ENCODE data around the gene BAHD1. TPM values are rescaled to one million over a fixed set of nuclear protein-coding genes. Genes with fewer than 3 reads are reported as not detected.

BAHD1 gene
- polyA plus RNA-seq (2013, experiment 1 of 2) = 19.9 TPM
- polyA plus RNA-seq (2013, experiment 2 of 2) = 20.3 TPM

- Histone ChIP-seq H2BK15ac (replicated peaks; ENCODE audit: low read depth) (no peak within 1 kb of the TSS), H3K79me2 (ENCODE audit: control insufficient read depth, insufficient read depth, low read length) (peaks cover 47% of the 10 kb centered on the region), H2BK5ac (ENCODE audit: low read length) (peak within 1 kb of the TSS; percentile 61), H3K4me2 (ENCODE audit: low read length) (peak within 1 kb of the TSS; percentile 43), H3K4me1 (ENCODE audit: control insufficient read depth, low read depth, low read length) (peaks cover 45% of the 10 kb centered on the region), H4K5ac (ENCODE audit: low read length) (no peak within 1 kb of the TSS), H4K8ac (ENCODE audit: low read depth, low read length) (peak within 1 kb of the TSS; percentile 65), H3K18ac (ENCODE audit: low read length) (peak within 1 kb of the TSS; percentile 85), H3K56ac (ENCODE audit: low read length) (peak within 1 kb of the TSS; percentile 98), H3K27ac (ENCODE audit: low read depth, low read length) (peak within 1 kb of the TSS; percentile 86), H2AK5ac (ENCODE audit: low read length) (peak within 1 kb of the TSS; percentile 48), H2BK120ac (ENCODE audit: low read depth, low read length) (peak within 1 kb of the TSS; percentile 21), H3K23ac (ENCODE audit: low read length) (peak within 1 kb of the TSS; percentile 68), H3K36me3 (ENCODE audit: control insufficient read depth, insufficient read depth, low read length) (no peaks in the 10 kb centered on the region), H3K27me3 (ENCODE audit: insufficient read depth, low read length, poor library complexity) (no peaks in the 10 kb centered on the region), H3K4ac (ENCODE audit: low read depth, low read length) (peak within 1 kb of the TSS; percentile 88), H3K79me1 (ENCODE audit: low read length) (peaks cover 17% of the 10 kb centered on the region), H3K4me3 (ENCODE audit: low read length) (peak within 1 kb of the TSS; percentile 56), H3K9ac (ENCODE audit: low read length) (peak within 1 kb of the TSS; percentile 77)
- peak; percentile 98 for DNase-seq
- no CpG with 5 or more reads among the region's 119 CpGs for WGBS (ENCODE audit: extremely low coverage, insufficient coverage, low lambda C conversion rate)
Observed at GRCh38 chr15:40440743-40441564, at the start of gene BAHD1. TSS of gene BAHD1 (plus strand) at chr15:40440953. CDS start at chr15:40458465, 17,512 bp downstream.

GRCh38 chr15:40392986-40393948 is 47.5 kb upstream of the BAHD1 start:
- no peak overlapping the region for H3K27ac ChIP-seq (ENCODE audit: low read depth, low read length)
- H3K4me3 ChIP-seq (ENCODE audit: low read length) = no peak overlapping the region
- H3K9ac ChIP-seq (ENCODE audit: low read length) = no peak overlapping the region
- H2BK5ac ChIP-seq (ENCODE audit: low read length) = no peak overlapping the region
- no CpG with 5 or more reads among the region's 4 CpGs for WGBS (ENCODE audit: extremely low coverage, insufficient coverage, low lambda C conversion rate)
- H3K18ac ChIP-seq (ENCODE audit: low read length) = no peak overlapping the region
- no peak overlapping the region for H2BK120ac ChIP-seq (ENCODE audit: low read depth, low read length)
- no peak for DNase-seq
- H4K5ac ChIP-seq (ENCODE audit: low read length) = no peak overlapping the region
- no peaks in the 10 kb centered on the region for H3K27me3 ChIP-seq (ENCODE audit: insufficient read depth, low read length, poor library complexity)
- no peak overlapping the region for H3K4me2 ChIP-seq (ENCODE audit: low read length)
- no peak overlapping the region for H2BK15ac ChIP-seq (replicated peaks; ENCODE audit: low read depth)
- no peaks in the 10 kb centered on the region for H3K79me2 ChIP-seq (ENCODE audit: control insufficient read depth, insufficient read depth, low read length)
- H3K4me1 ChIP-seq (ENCODE audit: control insufficient read depth, low read depth, low read length) = no peaks in the 10 kb centered on the region
- no peak overlapping the region for H3K4ac ChIP-seq (ENCODE audit: low read depth, low read length)
- no peak overlapping the region for H4K8ac ChIP-seq (ENCODE audit: low read depth, low read length)
- no peaks in the 10 kb centered on the region for H3K79me1 ChIP-seq (ENCODE audit: low read length)
- H3K36me3 ChIP-seq (ENCODE audit: control insufficient read depth, insufficient read depth, low read length) = peaks cover 20% of the 10 kb centered on the region
- no peak overlapping the region for H3K23ac ChIP-seq (ENCODE audit: low read length)
- H2AK5ac ChIP-seq (ENCODE audit: low read length) = no peak overlapping the region
- no peak overlapping the region for H3K56ac ChIP-seq (ENCODE audit: low read length)

- no peak overlapping the region for H3K27ac ChIP-seq (ENCODE audit: low read depth, low read length)
- no peak overlapping the region for H2AK5ac ChIP-seq (ENCODE audit: low read length)
- H3K18ac ChIP-seq (ENCODE audit: low read length) = no peak overlapping the region
- H3K4me2 ChIP-seq (ENCODE audit: low read length) = no peak overlapping the region
- no peak overlapping the region for H3K4ac ChIP-seq (ENCODE audit: low read depth, low read length)
- no peaks in the 10 kb centered on the region for H3K4me1 ChIP-seq (ENCODE audit: control insufficient read depth, low read depth, low read length)
- H4K5ac ChIP-seq (ENCODE audit: low read length) = no peak overlapping the region
- H3K79me1 ChIP-seq (ENCODE audit: low read length) = no peaks in the 10 kb centered on the region
- no peak for DNase-seq
- no peaks in the 10 kb centered on the region for H3K79me2 ChIP-seq (ENCODE audit: control insufficient read depth, insufficient read depth, low read length)
- no peak overlapping the region for H3K9ac ChIP-seq (ENCODE audit: low read length)
- no peak overlapping the region for H2BK120ac ChIP-seq (ENCODE audit: low read depth, low read length)
- no CpG with 5 or more reads among the region's 8 CpGs for WGBS (ENCODE audit: extremely low coverage, insufficient coverage, low lambda C conversion rate)
- H2BK5ac ChIP-seq (ENCODE audit: low read length) = no peak overlapping the region
- H3K56ac ChIP-seq (ENCODE audit: low read length) = no peak overlapping the region
- H3K4me3 ChIP-seq (ENCODE audit: low read length) = no peak overlapping the region
- H3K36me3 ChIP-seq (ENCODE audit: control insufficient read depth, insufficient read depth, low read length) = peaks cover 6% of the 10 kb centered on the region
- no peaks in the 10 kb centered on the region for H3K27me3 ChIP-seq (ENCODE audit: insufficient read depth, low read length, poor library complexity)
- H2BK15ac ChIP-seq (replicated peaks; ENCODE audit: low read depth) = no peak overlapping the region
- H4K8ac ChIP-seq (ENCODE audit: low read depth, low read length) = no peak overlapping the region
- no peak overlapping the region for H3K23ac ChIP-seq (ENCODE audit: low read length)
Observed at GRCh38 chr15:40397688-40398412, 42.9 kb upstream of the BAHD1 start.

- Histone ChIP-seq H3K23ac (ENCODE audit: low read length) (no peak overlapping the region), H3K9ac (ENCODE audit: low read length) (no peak overlapping the region), H3K4me3 (ENCODE audit: low read length) (no peak overlapping the region), H4K5ac (ENCODE audit: low read length) (no peak overlapping the region), H3K79me1 (ENCODE audit: low read length) (no peaks in the 10 kb centered on the region), H3K4me2 (ENCODE audit: low read length) (no peak overlapping the region), H3K27me3 (ENCODE audit: insufficient read depth, low read length, poor library complexity) (no peaks in the 10 kb centered on the region), H2BK5ac (ENCODE audit: low read length) (no peak overlapping the region), H3K36me3 (ENCODE audit: control insufficient read depth, insufficient read depth, low read length) (peaks cover 4% of the 10 kb centered on the region), H3K27ac (ENCODE audit: low read depth, low read length) (no peak overlapping the region), H3K4ac (ENCODE audit: low read depth, low read length) (no peak overlapping the region), H3K4me1 (ENCODE audit: control insufficient read depth, low read depth, low read length) (no peaks in the 10 kb centered on the region), H2AK5ac (ENCODE audit: low read length) (no peak overlapping the region), H3K18ac (ENCODE audit: low read length) (no peak overlapping the region), H2BK15ac (replicated peaks; ENCODE audit: low read depth) (no peak overlapping the region), H2BK120ac (ENCODE audit: low read depth, low read length) (no peak overlapping the region), H3K79me2 (ENCODE audit: control insufficient read depth, insufficient read depth, low read length) (no peaks in the 10 kb centered on the region), H3K56ac (ENCODE audit: low read length) (no peak overlapping the region), H4K8ac (ENCODE audit: low read depth, low read length) (no peak overlapping the region)
- DNase-seq = no peak
- WGBS (ENCODE audit: extremely low coverage, insufficient coverage, low lambda C conversion rate) = no CpG with 5 or more reads among the region's 4 CpGs
Observed at GRCh38 chr15:40398413-40398873, 42.3 kb upstream of the BAHD1 start.

- Histone ChIP-seq H3K4ac (ENCODE audit: low read depth, low read length) (no peak overlapping the region), H3K27me3 (ENCODE audit: insufficient read depth, low read length, poor library complexity) (no peaks in the 10 kb centered on the region), H3K4me2 (ENCODE audit: low read length) (no peak overlapping the region), H3K36me3 (ENCODE audit: control insufficient read depth, insufficient read depth, low read length) (no peaks in the 10 kb centered on the region), H3K79me1 (ENCODE audit: low read length) (no peaks in the 10 kb centered on the region), H3K4me1 (ENCODE audit: control insufficient read depth, low read depth, low read length) (no peaks in the 10 kb centered on the region), H3K23ac (ENCODE audit: low read length) (no peak overlapping the region), H3K18ac (ENCODE audit: low read length) (no peak overlapping the region), H2BK120ac (ENCODE audit: low read depth, low read length) (no peak overlapping the region), H2AK5ac (ENCODE audit: low read length) (no peak overlapping the region), H4K8ac (ENCODE audit: low read depth, low read length) (no peak overlapping the region), H3K4me3 (ENCODE audit: low read length) (no peak overlapping the region), H2BK5ac (ENCODE audit: low read length) (no peak overlapping the region), H3K79me2 (ENCODE audit: control insufficient read depth, insufficient read depth, low read length) (no peaks in the 10 kb centered on the region), H3K56ac (ENCODE audit: low read length) (no peak overlapping the region), H3K9ac (ENCODE audit: low read length) (no peak overlapping the region), H4K5ac (ENCODE audit: low read length) (no peak overlapping the region), H3K27ac (ENCODE audit: low read depth, low read length) (no peak overlapping the region), H2BK15ac (replicated peaks; ENCODE audit: low read depth) (no peak overlapping the region)
- no peak for DNase-seq
- no CpG with 5 or more reads among the region's 7 CpGs for WGBS (ENCODE audit: extremely low coverage, insufficient coverage, low lambda C conversion rate)
Observed at GRCh38 chr15:40399370-40399769, 41.4 kb upstream of the BAHD1 start.

All from mesendoderm (in vitro differentiated cells).